Measurements from ENCODE around the gene RGL1.

RGL1 gene

GRCh38 chr1:183881387-183882131 lies 76.6 kb downstream of the RGL1 start:
- Mint-ChIP-seq H3K27ac (ENCODE audit: low read depth) (no peak overlapping the region), H3K36me3 (ENCODE audit: insufficient read depth) (no peaks in the 10 kb centered on the region), H3K27me3 (peaks cover 12% of the 10 kb centered on the region), H3K4me1 (no peaks in the 10 kb centered on the region), H3K4me3 (no peak overlapping the region), H3K9me3 (no peaks in the 10 kb centered on the region)
- DNase-seq (ENCODE audit: low spot score in 2 of 2) (no peak), ATAC-seq (replicated peaks; ENCODE audit: extremely low read depth, poor library complexity, severe bottlenecking) (no peak)

GRCh38 chr1:183882335-183883167 lies 77.6 kb downstream of the RGL1 start:
- H3K4me1 Mint-ChIP-seq, result peaks cover 9% of the 10 kb centered on the region
- H3K36me3 Mint-ChIP-seq (ENCODE audit: insufficient read depth), result no peaks in the 10 kb centered on the region
- H3K27me3 Mint-ChIP-seq, result peaks cover 12% of the 10 kb centered on the region
- no peak overlapping the region for H3K4me3 Mint-ChIP-seq
- H3K9me3 Mint-ChIP-seq, result no peaks in the 10 kb centered on the region
- ATAC-seq (replicated peaks; ENCODE audit: extremely low read depth, poor library complexity, severe bottlenecking) (no peak), DNase-seq (ENCODE audit: low spot score in 2 of 2) (no peak)
- H3K27ac Mint-ChIP-seq (ENCODE audit: low read depth), result no peak overlapping the region

- H3K27me3 Mint-ChIP-seq, result peaks cover 12% of the 10 kb centered on the region
- DNase-seq (ENCODE audit: low spot score in 2 of 2) (no peak), ATAC-seq (replicated peaks; ENCODE audit: extremely low read depth, poor library complexity, severe bottlenecking) (no peak)
- H3K4me1 Mint-ChIP-seq, result peaks cover 20% of the 10 kb centered on the region
- no peaks in the 10 kb centered on the region for H3K36me3 Mint-ChIP-seq (ENCODE audit: insufficient read depth)
- no peak overlapping the region for H3K4me3 Mint-ChIP-seq
- H3K9me3 Mint-ChIP-seq, result no peaks in the 10 kb centered on the region
- no peak overlapping the region for H3K27ac Mint-ChIP-seq (ENCODE audit: low read depth)
Measured at GRCh38 chr1:183883623-183884022, 78.7 kb downstream of the RGL1 start.

- H3K4me1 Mint-ChIP-seq, result peaks cover 26% of the 10 kb centered on the region
- H3K36me3 Mint-ChIP-seq (ENCODE audit: insufficient read depth), result no peaks in the 10 kb centered on the region
- ATAC-seq (replicated peaks; ENCODE audit: extremely low read depth, poor library complexity, severe bottlenecking), result no peak
- H3K4me3 Mint-ChIP-seq, result no peak overlapping the region
- H3K9me3 Mint-ChIP-seq, result no peaks in the 10 kb centered on the region
- H3K27me3 Mint-ChIP-seq, result peaks cover 12% of the 10 kb centered on the region
- H3K27ac Mint-ChIP-seq (ENCODE audit: low read depth), result no peak overlapping the region
- no peak for DNase-seq (ENCODE audit: low spot score in 2 of 2)
Measured at GRCh38 chr1:183884526-183884925, 79.6 kb downstream of the RGL1 start.

- Mint-ChIP-seq H3K4me1 (peaks cover 29% of the 10 kb centered on the region), H3K27me3 (peaks cover 12% of the 10 kb centered on the region), H3K4me3 (no peak overlapping the region), H3K9me3 (no peaks in the 10 kb centered on the region), H3K27ac (ENCODE audit: low read depth) (no peak overlapping the region), H3K36me3 (ENCODE audit: insufficient read depth) (no peaks in the 10 kb centered on the region)
- DNase-seq (ENCODE audit: low spot score in 2 of 2), result no peak
- ATAC-seq (replicated peaks; ENCODE audit: extremely low read depth, poor library complexity, severe bottlenecking), result no peak
Measured at GRCh38 chr1:183885142-183885735, 80.3 kb downstream of the RGL1 start.

GRCh38 chr1:183886083-183886828 lies 81.3 kb downstream of the RGL1 start:
- Mint-ChIP-seq H3K27ac (ENCODE audit: low read depth) (no peak overlapping the region), H3K4me3 (no peak overlapping the region), H3K4me1 (peaks cover 32% of the 10 kb centered on the region)

GRCh38 chr1:183886853-183887252 lies 81.9 kb downstream of the RGL1 start:
- Mint-ChIP-seq H3K9me3 (no peaks in the 10 kb centered on the region), H3K36me3 (ENCODE audit: insufficient read depth) (no peaks in the 10 kb centered on the region), H3K4me3 (no peak overlapping the region), H3K27ac (ENCODE audit: low read depth) (no peak overlapping the region), H3K4me1 (peaks cover 32% of the 10 kb centered on the region), H3K27me3 (peaks cover 10% of the 10 kb centered on the region)
- no peak for ATAC-seq (replicated peaks; ENCODE audit: extremely low read depth, poor library complexity, severe bottlenecking)
- DNase-seq (ENCODE audit: low spot score in 2 of 2), result no peak

More at GRCh38 chr1:183886083-183886828, 81.3 kb downstream of the RGL1 start:
- Mint-ChIP-seq H3K9me3 (no peaks in the 10 kb centered on the region), H3K27me3 (peaks cover 12% of the 10 kb centered on the region), H3K36me3 (ENCODE audit: insufficient read depth) (no peaks in the 10 kb centered on the region)
- no peak for ATAC-seq (replicated peaks; ENCODE audit: extremely low read depth, poor library complexity, severe bottlenecking)
- DNase-seq (ENCODE audit: low spot score in 2 of 2), result no peak

GRCh38 chr1:183887826-183888819 lies 83.2 kb downstream of the RGL1 start:
- Mint-ChIP-seq H3K4me3 (peak overlapping the region; percentile 26), H3K27me3 (no peaks in the 10 kb centered on the region), H3K27ac (ENCODE audit: low read depth) (peak overlapping the region; percentile 46), H3K36me3 (ENCODE audit: insufficient read depth) (no peaks in the 10 kb centered on the region), H3K9me3 (no peaks in the 10 kb centered on the region), H3K4me1 (peaks cover 32% of the 10 kb centered on the region)
- ATAC-seq (replicated peaks; ENCODE audit: extremely low read depth, poor library complexity, severe bottlenecking) (peak; percentile 87), DNase-seq (ENCODE audit: low spot score in 2 of 2) (no peak)

GRCh38 chr1:183889095-183889494 lies 84.2 kb downstream of the RGL1 start:
- Mint-ChIP-seq H3K4me3 (peak overlapping the region; percentile 26), H3K4me1 (peaks cover 32% of the 10 kb centered on the region), H3K9me3 (no peaks in the 10 kb centered on the region), H3K27me3 (no peaks in the 10 kb centered on the region), H3K36me3 (ENCODE audit: insufficient read depth) (no peaks in the 10 kb centered on the region), H3K27ac (ENCODE audit: low read depth) (no peak overlapping the region)
- DNase-seq (ENCODE audit: low spot score in 2 of 2) (no peak), ATAC-seq (replicated peaks; ENCODE audit: extremely low read depth, poor library complexity, severe bottlenecking) (no peak)

GRCh38 chr1:183891158-183891856 lies 86.4 kb downstream of the RGL1 start:
- Mint-ChIP-seq H3K27ac (ENCODE audit: low read depth) (no peak overlapping the region), H3K27me3 (no peaks in the 10 kb centered on the region), H3K4me3 (no peak overlapping the region), H3K36me3 (ENCODE audit: insufficient read depth) (no peaks in the 10 kb centered on the region), H3K4me1 (peaks cover 32% of the 10 kb centered on the region), H3K9me3 (no peaks in the 10 kb centered on the region)
- no peak for DNase-seq (ENCODE audit: low spot score in 2 of 2)
- no peak for ATAC-seq (replicated peaks; ENCODE audit: extremely low read depth, poor library complexity, severe bottlenecking)

GRCh38 chr1:183892351-183892793 lies 87.5 kb downstream of the RGL1 start:
- Mint-ChIP-seq H3K9me3 (no peaks in the 10 kb centered on the region), H3K4me1 (peaks cover 25% of the 10 kb centered on the region), H3K27me3 (no peaks in the 10 kb centered on the region), H3K27ac (ENCODE audit: low read depth) (no peak overlapping the region), H3K4me3 (no peak overlapping the region), H3K36me3 (ENCODE audit: insufficient read depth) (no peaks in the 10 kb centered on the region)
- ATAC-seq (replicated peaks; ENCODE audit: extremely low read depth, poor library complexity, severe bottlenecking), result no peak
- DNase-seq (ENCODE audit: low spot score in 2 of 2), result no peak

Measured in central memory CD8-positive, alpha-beta T cell (primary cell).